Gastroesophageal sphincter (tissue), 3 donors: ENCODE data around the gene BACH2.

ENCODE experiments used
- CTCF ChIP-seq, 4 experiments: fragments of 200-600 bp in 2 of 4; fragments of 450-650 bp in 2 of 4; sonication (generic) in 1 of 4; IDR thresholded peaks; one replicate each; pipeline ENCODE4 v1.5.1; 2017 to 2019; ENCODE audit warnings: antibody characterized with exemption in 4 of 4, mild to moderate bottlenecking in 2 of 4, moderate library complexity in 2 of 4
- EP300 ChIP-seq: sonication (generic); formaldehyde crosslinking; IDR thresholded peaks from one replicate; pipeline ENCODE4 v1.6.1; 2017; ENCODE audit warnings: antibody characterized with exemption, mild to moderate bottlenecking

DNA sequence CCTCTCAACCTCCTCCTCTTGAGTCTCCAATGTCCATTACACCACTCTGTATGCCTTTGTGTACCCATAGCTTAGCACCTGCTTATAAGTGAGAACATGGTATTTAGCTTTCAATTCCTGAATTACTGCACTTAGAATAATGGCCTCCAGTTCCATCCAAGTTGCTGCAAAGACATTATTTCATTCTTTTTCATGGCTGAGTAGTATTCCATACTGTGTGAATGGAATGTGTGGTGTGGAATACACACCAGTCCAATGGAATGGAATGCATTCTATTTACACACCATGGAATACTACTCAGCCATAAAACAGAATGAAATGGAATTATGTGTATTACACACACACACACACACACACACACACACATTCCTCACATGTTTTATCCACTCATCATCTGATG is 116.1 kb downstream of the BACH2 start:
- TF ChIP-seq EP300 (no peak), CTCF (IDR thresholded peaks at IDR 0.05) (no peak)
